Activated CD4-positive, alpha-beta T cell treated with anti-CD3 and anti-CD28 coated beads, Interleukin-2, amount 50 U/mL, for 4 hours (primary cell): ENCODE results near the gene GPR15.
A peak's percentile ranks its signal among the peaks of the same experiment; 100 is the strongest.
"Not testable (repeated sequence)": the region's sequence is repeated elsewhere in the genome, so short reads cannot be mapped to it uniquely, and the experiment has no call there.

Source experiments
- DNase-seq, 2 experiments: peaks; one replicate each; pipeline ENCODE4 v3.0.0-alpha.2; 2020

Gene GPR15

DNA sequence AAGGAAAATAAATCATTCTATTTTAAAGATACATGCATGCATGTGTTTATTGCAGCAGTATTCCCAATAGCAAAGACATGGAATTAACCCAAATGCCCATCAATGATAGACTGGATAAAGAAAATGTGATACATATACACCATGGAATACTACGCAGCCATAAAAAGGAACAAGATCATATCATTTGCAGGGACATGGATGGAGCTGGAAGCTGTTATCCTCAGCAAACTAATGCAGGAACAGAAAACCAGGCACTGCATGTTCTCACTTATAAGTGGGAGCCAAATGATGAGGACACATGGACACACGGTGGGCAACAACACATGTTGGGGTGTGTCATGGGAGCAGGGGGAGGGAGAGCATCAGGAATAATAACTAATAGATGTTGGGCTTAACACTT, 28.0 kb downstream of the GPR15 start:
- DNase-seq = not testable (repeated sequence)

DNA sequence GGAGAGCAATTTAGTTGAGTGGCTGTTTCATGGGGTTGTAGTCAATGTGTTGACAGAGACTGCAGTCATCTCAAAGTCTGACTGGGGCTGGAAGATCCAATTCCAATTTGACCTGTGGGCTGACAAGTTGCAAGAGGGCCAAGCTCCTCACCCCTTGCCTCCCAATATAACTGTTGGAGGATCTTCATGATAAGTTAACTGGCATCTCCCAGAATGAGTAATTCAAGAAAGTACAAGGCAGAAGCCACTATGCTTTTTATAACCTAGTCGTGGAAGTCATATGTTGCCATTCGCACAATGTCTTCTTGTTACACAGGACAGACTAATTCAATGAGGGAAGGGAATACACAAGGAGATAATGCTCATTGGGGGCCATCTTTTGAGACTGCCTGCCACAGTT, 29.1 kb downstream of the GPR15 start:
- DNase-seq = no peak

DNA sequence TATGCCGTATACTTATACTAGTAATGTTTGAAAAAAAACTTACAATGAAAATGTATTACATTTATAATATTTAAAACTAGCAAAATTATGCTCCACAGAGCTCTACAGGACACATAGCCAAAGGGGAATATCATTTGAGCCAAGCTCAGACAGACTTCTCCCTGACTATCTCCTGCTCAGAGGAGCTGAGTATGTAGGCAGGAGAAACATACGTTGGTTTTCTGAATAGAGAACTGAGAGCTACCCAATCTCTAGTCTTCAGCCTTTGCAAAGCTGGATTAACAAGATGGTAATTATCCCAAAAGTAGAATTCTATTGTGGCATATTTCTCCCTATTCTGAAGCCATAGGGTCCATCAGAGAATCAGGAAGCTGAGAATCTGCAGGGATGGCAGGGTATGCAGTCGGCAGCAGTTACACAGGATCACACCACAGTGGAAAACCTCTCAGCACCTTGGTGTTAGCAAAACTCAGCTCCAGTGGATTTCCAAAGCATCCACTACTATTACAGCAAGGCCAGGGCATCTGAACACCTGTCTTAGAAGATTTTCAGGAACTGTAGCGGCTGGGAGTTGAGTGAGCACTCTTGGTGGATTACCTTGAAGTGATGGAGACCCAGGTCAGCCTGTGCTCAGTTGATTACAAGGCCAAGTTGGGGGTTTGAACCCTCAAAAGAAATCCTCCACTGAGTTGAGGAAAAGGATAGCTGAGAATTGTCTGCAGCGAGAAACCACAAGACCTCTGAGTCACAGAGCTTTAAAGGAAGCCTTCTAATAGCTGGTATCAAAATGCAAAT, 30.1 kb downstream of the GPR15 start:
- no peak for DNase-seq

DNA sequence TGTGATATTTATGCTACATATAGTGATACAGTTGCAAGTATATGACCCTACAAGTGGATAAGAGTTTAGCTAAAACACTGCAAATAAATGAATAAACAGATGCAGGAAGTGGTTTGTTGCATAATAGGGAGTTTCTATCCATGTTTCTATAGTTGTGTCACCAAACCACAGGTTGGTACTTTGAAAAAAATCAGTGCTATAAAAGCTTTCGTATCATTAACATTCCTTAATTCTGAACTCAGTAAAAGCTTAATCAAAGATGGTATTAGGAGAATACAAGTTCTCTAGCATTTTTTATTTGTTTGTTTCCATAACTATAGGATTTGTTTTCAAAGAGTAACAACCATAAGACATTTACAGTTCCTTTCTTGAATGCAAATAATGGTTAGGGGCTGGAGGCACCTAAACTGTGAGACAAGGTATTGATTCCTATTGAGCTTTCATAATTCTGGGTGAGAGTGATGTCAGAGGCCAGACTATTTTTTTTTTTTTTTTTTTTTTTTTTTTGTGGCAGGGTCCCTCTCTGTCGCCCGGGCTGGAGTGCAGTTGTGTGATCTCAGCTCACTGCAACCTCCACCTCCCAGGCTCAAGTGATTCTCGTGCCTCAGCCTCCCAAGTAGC, 32.0 kb downstream of the GPR15 start:
- DNase-seq = no peak

DNA sequence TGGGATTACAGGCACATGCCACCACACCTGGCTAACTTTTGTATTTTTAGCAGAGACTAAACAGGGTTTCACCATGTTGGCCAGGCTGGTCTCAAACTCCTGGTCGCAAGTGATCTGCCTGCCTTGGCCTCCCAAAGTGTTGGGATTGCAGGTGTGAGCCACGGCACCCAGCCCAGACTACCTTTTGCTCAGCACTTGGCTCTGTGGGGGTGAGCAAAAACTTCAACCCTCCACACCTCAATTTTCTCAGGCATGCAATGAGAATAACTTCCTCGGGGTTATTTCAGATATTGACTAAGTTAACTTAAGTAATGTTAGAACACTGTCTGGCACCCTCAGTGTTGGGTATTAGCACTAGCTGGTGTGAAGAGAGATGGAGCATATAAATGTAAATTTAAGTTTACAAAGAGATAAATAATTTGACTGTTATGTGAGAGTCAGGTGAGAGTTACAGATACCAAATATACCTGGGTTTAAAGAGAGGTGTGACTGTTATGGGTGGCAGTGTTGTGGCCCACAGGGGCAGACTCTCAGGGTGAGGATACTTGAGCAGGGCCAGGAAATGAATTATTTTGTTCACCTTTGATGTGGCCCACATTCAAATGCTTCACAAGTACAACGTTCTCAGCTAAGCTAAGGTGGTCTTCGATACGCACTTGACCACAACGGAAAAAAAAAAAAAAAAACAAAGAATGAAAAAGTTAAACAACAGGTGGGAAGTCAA, 32.7 kb downstream of the GPR15 start:
- DNase-seq = peak in 1 of 2 experiments; percentile 10

DNA sequence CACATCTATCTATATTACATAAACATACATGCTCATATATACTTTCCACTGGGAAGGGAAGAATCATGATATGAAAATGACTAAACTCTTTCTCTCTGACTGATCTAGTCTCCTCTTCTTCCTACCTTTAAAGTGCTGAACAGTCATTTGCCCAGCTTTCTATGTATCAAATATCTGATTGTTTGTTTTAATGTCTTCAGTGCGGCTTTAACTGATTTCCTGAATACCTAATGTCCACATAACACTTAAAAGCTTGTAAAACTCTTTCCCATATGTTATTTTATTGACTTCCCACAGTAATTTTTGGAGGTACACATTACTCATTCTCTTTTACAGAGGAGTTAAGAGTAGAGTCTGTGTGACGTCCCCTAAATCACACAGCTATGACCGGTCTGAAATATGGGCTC, 33.5 kb downstream of the GPR15 start:
- no peak for DNase-seq

DNA sequence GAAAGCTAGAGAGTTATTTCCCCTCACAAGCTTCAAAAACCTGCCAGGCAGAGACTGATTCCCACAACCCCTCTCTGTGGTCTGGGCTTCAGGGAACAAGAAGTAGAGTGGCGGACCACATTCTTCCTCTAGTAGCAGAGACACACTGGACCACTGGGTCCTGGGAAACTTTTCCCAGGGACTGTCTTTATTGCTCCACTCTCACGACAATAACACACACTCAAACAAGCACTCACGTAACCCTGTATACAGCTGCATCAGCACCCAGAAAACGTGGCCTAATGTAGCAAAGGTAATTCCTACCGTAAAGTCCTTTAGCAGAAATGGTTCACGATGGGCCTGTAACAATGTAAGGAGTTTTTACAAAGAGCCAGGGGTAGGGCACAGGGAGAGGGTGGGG, 34.1 kb downstream of the GPR15 start:
- DNase-seq = no peak

DNA sequence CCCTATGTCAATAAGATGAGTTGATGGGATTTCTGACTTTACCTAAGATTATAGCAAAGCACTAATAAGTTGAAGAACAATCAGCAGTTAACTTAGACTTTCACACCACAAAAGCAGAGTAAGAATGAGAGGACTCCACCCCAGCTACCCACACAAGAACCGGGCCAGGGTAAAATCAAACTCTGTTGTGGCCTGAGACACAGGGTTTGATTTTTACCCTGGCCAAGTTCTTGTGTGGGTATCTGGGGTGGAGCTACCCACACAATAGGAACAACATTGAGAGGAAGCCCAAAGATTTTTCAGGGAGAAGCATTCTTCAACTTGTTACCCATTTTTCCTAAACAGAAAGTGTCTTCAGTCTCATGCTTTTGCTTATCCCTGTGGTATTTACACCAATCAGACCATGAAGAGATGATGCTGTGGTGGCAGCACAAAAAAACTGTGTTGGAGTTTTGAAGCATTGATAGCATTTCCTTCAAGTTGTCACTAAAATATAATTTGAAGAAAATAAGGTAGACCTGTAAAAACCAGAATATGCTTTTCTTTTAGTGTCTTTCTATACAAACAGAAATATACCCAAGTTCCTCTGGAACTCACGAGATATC, 36.0 kb downstream of the GPR15 start:
- no peak for DNase-seq

DNA sequence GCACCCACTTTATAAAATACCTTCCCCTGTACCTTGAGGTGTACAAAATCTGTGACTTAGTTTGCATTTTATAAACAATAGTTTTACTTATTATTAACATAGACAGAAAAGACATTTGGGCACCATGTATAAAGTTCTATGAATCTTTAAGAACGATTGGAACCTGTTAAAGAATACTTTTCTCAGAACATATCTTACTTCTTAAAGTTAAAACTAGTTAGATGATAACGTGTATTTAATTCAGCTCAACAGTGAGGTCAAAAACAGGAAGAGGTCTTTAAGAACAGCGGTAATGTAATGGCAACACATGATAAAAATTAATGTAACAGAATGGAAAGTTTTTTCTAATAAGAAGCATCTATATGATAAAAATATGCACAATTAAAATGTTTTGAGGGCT, 36.6 kb downstream of the GPR15 start:
- no peak for DNase-seq

DNA sequence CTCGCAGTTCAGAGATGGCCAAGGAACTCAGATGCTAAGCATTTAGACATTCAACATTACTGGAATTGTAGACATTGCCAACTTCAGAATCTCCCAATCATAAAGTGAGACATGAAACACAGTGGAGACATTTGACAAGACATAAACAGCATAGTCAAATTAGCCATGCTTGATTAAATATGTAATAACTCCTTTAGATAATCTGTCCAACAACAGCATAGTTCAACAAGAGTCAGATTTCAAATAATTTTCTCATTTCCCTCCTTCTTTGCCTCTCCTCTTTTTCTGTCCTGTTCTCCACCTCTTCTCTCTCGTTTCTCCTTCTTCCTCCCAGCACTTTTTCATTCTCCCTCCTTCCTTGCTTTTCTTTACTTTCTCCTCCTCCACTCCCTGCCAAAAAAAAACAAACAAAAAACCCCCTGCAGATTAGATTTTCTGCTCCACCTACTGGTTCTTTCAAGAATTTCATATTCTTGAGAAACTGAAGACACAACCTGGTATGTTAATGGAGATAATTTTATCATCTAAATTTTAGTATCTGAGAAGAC, 41.5 kb downstream of the GPR15 start:
- no peak for DNase-seq

DNA sequence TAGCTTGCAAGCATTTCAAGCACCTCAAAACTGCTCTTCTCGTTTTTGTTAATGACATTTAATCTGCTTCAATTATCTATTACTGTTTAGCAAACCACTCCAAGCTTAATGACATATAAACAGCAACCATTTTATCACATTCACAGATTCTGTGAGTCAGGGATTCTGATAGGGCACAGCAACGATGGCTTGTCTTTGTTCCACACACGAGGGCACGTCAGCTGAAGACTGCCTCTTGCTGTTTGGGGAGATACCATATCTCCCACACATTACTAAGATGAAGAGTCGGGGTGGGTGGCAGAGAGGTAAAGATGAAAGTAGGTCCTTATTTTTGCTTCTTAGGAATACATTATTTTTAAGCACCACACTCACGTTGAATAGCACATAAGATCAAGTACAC, 42.4 kb downstream of the GPR15 start:
- no peak for DNase-seq

DNA sequence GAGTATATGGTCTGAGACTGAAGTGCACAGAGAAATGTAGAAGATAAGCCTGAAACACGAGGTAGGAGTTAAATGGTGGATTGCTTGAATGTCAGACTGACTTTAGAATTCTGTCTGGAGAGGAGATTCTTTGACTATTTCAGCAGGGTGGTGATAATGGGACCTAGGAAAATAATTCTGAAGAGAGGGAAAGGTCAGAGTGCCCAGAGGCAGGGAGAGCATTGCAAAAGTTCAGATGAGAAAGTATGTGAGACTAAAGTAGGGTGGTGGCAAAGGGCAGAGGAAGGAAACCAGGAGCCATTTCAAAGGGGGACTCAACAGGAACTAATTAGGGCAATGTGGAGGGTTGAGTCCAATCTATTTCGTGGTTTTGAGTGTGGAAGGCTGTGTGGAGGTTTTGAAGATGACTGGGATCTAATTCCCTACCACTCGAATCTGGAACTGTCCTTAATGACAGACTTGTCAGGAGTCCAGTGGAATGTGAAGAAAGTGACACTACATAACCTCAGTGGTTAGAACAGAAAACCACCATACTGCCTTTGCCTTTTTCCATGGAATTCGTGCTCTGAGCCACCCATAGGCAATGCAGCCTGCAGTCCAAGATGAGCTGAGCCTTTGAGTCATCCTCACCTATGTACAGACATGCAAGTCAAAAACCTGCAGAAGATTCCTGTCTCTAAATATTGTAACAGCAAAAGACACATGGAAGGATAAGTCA, 45.6 kb downstream of the GPR15 start:
- DNase-seq = no peak

DNA sequence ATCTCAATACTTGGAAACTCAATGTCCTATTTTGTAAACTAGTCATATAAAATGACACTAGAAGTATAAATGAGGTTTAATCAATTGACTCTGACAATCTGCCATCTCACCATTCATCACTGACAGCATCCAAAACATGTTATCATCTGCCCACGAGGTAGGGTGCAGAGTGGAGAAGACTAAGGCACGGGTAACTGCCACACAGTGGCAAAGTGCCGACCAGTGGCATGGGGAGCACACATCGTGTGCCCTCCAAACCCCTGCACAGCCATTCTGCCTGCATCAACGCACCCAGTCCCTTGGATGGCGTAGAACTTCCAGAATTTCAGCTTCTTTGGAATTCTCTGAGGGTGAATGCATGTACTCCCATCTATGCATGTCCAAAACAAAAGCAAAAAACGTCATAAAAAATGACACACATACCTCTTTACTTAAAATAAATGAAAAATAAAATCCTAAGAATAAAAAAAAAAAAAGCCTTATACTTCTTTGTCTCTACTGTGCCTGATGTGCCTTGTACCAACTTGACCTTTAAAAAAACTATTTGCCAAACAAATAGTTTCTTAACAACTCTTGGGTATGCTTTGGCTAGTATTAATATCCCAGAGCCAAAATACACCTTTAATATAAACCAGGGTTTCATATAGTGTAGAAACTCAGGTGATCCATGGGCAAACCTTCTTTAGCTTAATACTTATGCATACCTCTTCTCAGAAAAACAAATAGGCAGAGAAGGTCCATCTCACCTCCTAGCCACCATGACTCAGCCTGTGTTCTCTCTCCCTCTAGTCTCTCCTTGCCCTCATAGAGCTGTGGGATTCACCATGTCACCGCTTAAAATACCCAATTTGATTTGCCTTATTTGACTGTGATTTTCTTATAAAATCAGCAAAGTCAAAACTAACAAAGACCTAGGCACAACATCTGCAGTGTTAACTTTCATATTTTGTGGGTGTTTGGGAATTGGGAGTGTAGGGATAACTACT, 48.9 kb downstream of the GPR15 start:
- no peak for DNase-seq

DNA sequence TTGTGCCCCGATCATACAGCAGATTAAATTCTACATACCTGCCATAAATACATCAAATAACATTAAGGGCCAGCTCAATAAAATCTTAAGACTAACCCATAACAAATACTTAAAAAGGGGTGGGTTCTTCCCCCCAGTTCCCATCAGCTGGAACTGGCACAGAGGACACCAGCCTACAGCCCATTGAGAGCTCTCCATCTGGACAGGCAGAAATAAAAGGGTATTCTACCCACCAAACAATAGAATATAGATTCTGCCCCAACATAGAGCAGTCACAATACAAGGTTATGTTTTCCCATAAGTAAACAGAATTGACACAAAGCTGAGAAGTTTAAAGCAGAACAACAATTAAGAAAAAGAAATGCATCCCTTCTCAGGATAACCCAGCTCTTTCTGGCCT, 49.7 kb downstream of the GPR15 start:
- no peak for DNase-seq

DNA sequence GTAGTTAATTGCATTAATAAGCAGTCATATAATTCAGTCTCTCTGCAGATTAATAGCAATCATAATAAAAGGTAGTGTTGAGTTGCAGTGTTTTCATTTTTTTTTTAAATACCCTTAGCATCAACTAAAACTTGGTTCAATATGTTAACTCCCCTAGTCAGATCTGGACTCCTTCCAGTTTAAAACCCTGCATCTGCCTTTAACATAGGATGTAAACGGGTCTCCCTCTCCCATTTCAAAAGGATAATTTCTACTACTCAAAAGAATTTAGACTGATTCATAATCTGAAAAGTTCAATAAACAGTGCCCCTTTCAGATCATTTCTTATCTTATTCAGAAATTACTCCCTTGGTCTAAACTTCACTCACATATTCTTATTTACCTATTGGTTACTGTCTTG, 50.3 kb downstream of the GPR15 start:
- no peak for DNase-seq

DNA sequence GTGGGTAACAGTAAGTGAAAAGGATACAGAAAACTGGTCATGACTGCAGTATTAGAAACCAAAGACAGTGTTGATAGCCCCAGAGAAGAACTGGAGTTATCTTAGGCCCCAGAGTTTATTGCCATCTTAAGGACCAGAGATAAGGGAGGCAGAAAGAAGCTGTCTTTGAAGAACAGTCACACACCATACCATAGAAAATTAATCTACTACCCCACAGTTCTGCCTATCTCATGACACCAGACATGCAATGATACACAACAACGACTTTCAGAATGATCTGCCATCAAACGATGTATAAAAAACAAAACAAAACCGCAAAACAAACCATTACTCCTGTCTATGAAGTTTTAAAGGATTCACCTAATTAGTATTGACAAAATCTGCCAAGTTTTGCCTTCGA, 52.0 kb downstream of the GPR15 start:
- no peak for DNase-seq
